Measurements from ENCODE around the gene NIPSNAP3A. TPM values are rescaled to one million over a fixed set of nuclear protein-coding genes. Genes with fewer than 3 reads are reported as not detected.

Gene NIPSNAP3A
- total RNA-seq, 6 experiments from 2014 or later: 11.5 to 17.0 (median 14.6) TPM

- H3K27ac Mint-ChIP-seq: peak overlapping the region; percentile 61
- peak overlapping the region; percentile 60 for H3K4me3 Mint-ChIP-seq
- peaks cover 40% of the 10 kb centered on the region for H3K4me1 Mint-ChIP-seq (ENCODE audit: low read depth)
- peak; percentile 59 for DNase-seq
- no peak for TF ChIP-seq CTCF (IDR thresholded peaks at IDR 0.05)
- H3K27me3 Mint-ChIP-seq (ENCODE audit: insufficient read depth): no peaks in the 10 kb centered on the region; the same call in 1 of the 2 replicates
- no peaks in the 10 kb centered on the region for H3K36me3 Mint-ChIP-seq (ENCODE audit: low read depth)
- H3K9me3 Mint-ChIP-seq: no peaks in the 10 kb centered on the region
These were observed 6.9 kb upstream of the NIPSNAP3A start for GRCh38 chr9:104740621-104741020.

GRCh38 chr9:104743376-104743985, 4.0 kb upstream of the NIPSNAP3A start:
- Mint-ChIP-seq H3K9me3 (no peaks in the 10 kb centered on the region), H3K4me3 (no peak overlapping the region), H3K4me1 (ENCODE audit: low read depth) (peaks cover 46% of the 10 kb centered on the region), H3K27ac (no peak overlapping the region; the same call in 1 of the 2 replicates), H3K36me3 (ENCODE audit: low read depth) (no peaks in the 10 kb centered on the region), H3K27me3 (ENCODE audit: insufficient read depth) (no peaks in the 10 kb centered on the region; the same call in 1 of the 2 replicates)
- DNase-seq: peak; percentile 70
- TF ChIP-seq CTCF (IDR thresholded peaks at IDR 0.05): peak; percentile 88

GRCh38 chr9:104745852-104746251, 1.6 kb upstream of the NIPSNAP3A start:
- no peak for TF ChIP-seq CTCF (IDR thresholded peaks at IDR 0.05)
- Mint-ChIP-seq H3K36me3 (ENCODE audit: low read depth) (no peaks in the 10 kb centered on the region), H3K9me3 (no peaks in the 10 kb centered on the region), H3K4me3 (no peak overlapping the region), H3K27me3 (ENCODE audit: insufficient read depth) (no peaks in the 10 kb centered on the region), H3K4me1 (ENCODE audit: low read depth) (peaks cover 48% of the 10 kb centered on the region), H3K27ac (no peak overlapping the region)
- DNase-seq: no peak

- Mint-ChIP-seq H3K9me3 (no peaks in the 10 kb centered on the region), H3K4me1 (ENCODE audit: low read depth) (peaks cover 44% of the 10 kb centered on the region), H3K27ac (no peak overlapping the region), H3K36me3 (ENCODE audit: low read depth) (no peaks in the 10 kb centered on the region), H3K4me3 (0 out of 2 replicates have a peak overlapping the region, but pooled peaks have one; percentile 95), H3K27me3 (ENCODE audit: insufficient read depth) (no peaks in the 10 kb centered on the region)
- TF ChIP-seq CTCF (IDR thresholded peaks at IDR 0.05): no peak
- no peak for DNase-seq
These were observed 1.2 kb upstream of the NIPSNAP3A start for GRCh38 chr9:104746285-104746684.

DNA sequence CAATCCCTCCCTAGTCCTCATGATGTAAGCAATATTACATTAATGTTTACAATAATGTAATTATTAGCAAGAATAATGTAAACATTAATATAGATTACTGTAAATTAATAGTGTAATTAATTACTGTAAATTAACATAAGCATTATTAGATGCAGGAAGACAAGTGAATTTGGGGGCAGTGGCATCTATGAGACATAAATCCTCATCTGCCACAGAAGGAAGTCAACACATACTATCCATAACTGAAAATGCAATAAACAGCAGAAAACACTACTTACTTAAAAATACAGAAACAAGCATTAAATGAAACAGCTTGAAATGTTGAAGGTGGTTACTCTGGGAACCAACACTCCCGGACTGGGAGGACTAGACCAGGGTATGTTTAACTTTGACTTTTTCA, 685 bp upstream of the NIPSNAP3A start:
- Mint-ChIP-seq H3K4me1 (ENCODE audit: low read depth) (peaks cover 43% of the 10 kb centered on the region), H3K4me3 (peak overlapping the region; percentile 95), H3K9me3 (no peaks in the 10 kb centered on the region), H3K27me3 (ENCODE audit: insufficient read depth) (no peaks in the 10 kb centered on the region), H3K36me3 (ENCODE audit: low read depth) (no peaks in the 10 kb centered on the region), H3K27ac (peak overlapping the region; percentile 95)
- TF ChIP-seq CTCF (IDR thresholded peaks at IDR 0.05): no peak
- no peak for DNase-seq
